GM19468 (cell line): ENCODE measurements around the gene ZFP36L1.

Experiments
- ATAC-seq: cut with Tn5 transposase; IDR thresholded peaks from one replicate; pipeline ENCODE4 v1.9.1; 2021; ENCODE audit warnings: mild to moderate bottlenecking, moderate library complexity, moderate number of reproducible peaks; ENCODE audit not compliant: unreplicated experiment; ENCODE audit errors: extremely low read depth

Gene ZFP36L1

DNA sequence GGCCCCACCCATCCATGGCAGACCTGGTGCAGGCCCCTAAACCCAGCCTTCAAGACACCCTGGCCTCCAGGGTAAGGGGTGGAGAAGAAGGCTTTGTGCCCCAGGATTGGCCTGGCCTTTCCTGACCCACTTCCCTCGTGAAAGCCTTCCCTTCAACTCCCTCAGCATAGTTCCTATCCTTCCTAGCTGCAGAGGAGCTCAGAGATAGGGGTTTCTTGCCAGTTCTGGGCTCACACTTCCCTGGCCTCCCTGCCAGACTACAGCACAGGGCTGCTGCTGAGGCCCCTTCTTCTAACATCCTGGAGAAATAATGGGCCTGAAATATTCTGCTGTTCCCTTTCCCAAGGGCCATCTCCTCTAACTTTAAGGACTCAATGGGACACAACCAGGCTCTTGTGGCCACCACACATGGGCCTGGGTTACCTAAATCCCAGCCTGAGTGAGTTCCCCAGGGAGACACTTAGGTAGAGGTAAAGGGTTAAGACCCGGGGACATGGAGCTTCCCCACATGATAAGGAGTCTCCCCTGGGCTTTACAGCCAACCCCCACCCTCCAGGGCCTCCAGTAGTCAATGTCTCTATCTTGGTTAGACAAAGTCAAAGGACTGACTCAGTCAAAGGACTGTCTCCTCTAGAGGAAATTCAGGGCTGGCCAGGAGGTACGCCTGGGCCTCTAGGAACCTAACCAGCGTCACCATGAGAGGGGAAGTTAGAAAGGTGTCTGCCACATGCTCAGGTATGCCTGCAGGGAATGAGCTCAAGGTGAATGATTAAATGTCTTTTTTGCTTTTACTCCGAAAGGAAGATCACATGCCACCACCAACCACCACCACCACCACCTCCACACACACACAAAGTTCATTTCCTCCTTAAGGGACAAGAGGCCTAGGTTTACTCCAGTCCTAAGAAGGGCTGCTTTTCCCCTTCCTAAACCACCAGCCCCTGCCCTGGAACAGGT is 7.1 kb downstream of the ZFP36L1 start:
- no peak for ATAC-seq

DNA sequence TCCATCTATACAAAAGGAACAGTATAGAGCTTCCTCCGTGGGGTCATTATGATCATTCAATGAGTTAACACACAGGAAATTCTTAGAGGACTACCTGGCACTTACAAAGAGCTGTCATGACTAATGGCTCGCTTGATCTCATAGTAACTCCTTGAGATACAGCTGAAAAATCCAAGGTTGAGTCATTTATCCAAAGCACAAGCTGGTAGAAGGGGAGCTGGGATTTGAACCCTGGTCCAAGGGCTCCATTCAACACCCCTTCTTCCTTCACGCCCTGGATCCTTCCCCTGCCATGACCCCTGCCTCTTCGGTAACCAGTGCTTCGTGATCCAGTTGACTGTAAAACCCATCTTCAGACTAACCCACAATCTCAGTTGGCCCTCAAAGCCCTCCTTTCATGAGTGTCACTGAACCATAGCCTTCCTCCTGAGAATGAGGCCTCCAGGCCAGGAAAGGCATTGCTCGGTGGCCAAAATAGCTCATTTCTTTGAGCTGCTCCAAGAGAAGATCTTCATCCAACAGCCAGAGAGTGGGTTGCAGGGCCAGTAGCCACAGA is 7.8 kb downstream of the ZFP36L1 start:
- no peak for ATAC-seq

DNA sequence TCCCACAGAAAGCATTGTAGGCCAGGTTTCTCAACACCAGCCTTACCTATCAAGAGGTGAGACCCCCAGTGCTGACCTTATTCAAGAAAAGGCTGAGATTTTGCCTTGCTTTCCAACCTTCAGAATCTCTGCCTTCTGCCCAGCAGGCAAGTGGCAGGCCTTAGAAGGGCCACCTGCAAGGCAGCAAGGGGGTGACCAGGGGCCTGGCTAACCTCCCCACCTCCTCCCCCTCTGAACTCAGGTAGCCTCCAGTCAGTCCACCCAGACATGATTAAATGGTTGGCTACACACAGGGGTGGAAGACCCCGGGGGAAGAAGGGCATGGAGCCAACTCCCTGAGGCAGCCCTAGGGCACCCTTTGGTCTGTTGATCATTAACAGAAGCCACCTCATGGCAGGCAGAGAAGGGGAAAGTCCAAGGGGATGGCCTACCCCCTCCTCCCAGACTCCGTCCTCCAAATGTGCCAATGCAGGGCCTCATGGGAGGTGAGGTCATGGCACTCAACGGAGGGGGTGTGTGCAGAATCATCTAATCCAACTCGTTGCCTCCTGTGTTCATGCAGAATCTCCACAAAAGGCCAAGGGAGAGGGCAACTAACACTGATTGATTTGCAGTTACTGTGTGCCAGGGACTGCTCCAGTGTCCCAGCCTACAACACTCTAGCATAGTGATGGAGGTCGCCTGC is 8.5 kb downstream of the ZFP36L1 start:
- ATAC-seq = no peak

DNA sequence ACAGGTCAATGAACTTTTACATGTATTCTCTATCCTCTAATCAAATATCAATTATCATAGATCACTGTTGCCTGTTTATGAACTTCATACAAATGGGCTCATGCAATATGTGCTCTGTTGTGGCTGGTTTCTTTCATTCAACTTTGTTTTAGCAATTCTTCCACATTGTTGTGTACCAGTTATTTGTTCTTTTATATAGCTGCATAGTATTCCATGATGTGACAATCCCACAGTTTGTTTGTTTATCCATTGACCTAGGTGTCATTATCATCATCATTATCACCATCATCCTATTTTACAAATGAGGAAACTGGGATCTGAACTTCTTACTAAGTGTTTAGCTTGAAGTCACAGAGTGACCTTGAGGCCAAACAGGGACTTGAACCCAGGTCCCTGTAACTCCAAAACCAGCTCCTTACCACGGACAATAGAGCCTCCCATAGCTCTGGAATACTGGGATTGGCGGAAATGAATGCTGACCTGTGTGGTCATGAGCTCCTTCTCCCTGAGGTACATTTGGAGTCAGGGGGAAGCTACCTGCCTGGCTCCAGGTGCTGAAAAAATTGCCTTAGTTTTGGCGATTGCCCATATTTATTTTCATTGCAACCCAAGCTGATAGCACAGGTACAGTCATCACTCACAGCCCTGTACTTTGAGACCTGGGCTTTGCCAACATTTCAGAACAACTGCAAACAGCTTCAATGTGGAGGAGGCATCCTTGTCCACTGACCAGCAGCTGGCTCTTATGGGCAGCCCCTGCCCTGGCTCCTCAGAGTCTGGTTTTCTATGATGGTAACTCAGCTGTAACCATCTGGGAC is 9.2 kb downstream of the ZFP36L1 start:
- no peak for ATAC-seq

DNA sequence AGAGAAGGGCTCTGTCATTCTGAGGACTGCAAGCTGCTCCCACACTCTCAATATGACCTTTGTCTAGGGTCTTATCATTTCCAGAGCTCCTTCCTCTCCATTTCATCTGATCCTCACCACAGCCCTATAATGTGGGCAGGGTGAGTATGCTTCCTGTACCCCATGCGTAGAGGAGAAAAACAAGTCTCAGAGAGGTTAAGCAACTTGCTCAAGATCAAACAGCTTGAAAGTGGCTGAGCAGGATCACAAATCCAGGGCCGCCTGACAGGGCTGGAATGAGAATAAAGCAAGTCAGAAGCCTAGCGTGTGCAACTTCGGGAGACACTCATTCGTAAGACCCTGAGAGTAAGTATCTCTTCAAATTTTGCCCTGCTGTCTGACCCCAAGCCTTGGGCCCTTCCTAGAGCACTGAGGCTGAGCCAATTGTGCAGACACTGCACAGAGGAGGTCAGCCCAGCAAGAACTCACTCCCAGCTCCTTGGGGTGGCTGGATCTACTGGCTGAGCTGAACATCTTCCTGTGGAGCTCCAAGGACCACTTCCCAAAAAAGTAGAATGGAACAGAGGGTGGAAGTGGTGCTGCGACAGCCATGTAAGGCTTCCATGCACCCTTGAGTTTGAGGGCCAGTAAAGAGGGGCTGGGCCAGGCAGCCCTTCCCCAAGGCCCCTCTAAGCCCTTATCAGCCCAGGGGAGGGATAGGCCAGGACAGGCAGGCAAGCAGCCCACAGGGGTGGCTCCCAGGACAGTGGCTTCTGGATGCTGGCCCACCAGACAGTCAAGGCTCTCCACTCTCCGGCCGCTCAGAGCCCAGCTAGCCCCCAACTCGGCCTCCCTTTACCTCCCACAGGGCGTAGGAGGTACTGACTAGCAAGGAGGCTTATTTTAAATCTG is 10.5 kb downstream of the ZFP36L1 start:
- ATAC-seq = no peak

DNA sequence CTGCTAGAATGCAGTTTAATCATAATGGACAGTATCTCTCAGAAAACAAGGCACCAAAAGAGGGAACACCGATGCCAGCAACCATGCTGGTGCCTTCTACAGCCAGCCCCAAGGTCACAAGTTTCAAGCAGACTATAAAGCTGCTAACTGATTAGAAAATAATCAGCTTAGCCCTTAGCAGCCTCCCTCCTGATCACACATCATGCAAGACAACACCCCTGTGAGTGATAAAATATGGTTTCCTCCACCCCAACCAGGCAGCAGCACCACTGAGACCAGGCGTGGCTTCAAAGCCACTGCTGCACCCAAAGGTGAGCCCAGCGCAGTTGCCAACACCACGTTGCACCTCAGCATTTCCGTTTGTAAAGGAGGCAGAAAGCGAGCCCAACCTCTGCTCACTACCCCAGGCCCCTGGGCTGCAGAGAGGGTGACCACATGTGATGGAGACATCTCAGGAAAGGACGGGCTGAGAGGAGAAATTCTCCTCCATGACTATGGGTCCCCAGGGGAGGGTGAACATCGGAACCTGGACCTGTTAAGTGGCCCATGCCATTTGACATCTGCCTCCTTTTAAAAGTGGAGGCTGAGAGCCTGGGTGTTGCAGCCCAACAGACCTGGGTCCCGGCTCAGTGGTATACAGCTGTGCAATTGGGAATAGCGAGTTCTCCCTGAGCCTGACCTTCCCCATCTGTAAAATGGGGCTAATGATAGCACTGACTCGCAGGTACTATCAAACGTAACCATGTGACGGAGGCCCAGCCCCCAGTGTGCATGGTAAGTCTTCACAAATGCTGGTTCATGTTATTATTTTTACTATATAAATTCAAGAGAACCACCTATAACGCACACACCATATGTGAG is 11.5 kb downstream of the ZFP36L1 start:
- ATAC-seq = no peak

DNA sequence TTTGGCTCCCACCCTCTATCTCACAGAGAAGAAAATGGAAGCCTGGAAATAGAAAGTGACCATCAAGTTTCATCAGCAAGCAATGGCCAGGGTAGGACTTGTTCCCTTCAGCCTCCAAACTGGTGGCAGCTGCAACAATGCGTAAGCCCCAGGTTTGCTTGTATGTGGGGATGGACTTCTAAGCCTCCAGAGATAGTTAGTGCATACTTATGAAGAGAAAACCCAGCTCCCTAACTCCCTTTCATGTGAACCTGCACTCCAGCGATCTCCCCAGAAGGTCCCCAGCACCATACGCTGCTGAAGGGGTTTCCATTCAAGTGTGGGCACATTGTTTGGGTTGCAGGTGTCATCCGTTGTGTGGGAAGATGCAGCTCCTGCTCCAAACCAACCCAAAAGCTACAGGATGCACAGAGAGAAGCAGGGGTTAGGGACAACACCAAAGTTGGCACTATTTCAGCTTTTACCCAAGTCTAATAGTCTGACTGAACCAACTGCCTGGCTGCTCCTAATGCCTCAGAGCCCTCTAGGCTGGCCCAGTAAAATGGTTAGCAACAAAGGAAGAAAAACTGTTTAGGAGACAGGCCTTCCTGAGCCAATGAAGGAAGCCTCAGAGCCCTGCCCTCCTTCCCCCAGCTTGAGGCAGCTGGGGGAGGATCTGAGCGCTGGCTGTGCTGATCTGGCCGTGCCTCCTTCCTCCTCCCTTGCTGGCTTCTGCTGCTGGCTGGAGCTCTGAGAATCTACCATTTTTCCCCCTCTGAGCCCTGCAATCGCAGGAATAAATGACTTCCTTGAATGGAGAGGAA is 12.3 kb downstream of the ZFP36L1 start:
- no peak for ATAC-seq

- ATAC-seq = no peak
Observed at GRCh38 chr14:68779761-68780323, 13.0 kb downstream of the ZFP36L1 start.

GRCh38 chr14:68777644-68778043 is 15.2 kb downstream of the ZFP36L1 start:
- no peak for ATAC-seq

DNA sequence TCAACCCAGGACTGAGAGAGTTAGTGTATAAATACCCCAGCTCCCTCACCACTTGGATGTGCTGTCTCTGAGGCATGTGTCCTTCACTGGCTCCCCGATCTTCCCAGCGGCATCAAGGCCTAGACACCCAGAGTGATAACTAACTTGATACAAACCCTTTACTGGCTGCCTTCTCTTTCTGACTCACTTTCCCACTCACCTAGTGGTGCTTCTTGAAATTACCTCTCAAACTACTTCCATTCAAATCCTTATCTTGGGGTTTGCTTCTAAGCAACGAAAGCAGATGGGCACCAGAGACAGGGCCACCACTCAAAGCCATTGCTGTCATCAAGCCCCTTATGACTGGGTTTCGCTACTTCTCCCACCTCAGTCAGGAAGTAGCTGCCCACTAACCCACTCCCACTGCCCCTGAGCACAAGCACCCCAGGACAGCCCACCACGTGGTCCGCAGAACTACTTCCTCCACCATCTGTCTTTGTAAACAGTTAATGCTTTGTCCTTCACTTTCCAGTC is 17.2 kb downstream of the ZFP36L1 start:
- ATAC-seq = no peak

DNA sequence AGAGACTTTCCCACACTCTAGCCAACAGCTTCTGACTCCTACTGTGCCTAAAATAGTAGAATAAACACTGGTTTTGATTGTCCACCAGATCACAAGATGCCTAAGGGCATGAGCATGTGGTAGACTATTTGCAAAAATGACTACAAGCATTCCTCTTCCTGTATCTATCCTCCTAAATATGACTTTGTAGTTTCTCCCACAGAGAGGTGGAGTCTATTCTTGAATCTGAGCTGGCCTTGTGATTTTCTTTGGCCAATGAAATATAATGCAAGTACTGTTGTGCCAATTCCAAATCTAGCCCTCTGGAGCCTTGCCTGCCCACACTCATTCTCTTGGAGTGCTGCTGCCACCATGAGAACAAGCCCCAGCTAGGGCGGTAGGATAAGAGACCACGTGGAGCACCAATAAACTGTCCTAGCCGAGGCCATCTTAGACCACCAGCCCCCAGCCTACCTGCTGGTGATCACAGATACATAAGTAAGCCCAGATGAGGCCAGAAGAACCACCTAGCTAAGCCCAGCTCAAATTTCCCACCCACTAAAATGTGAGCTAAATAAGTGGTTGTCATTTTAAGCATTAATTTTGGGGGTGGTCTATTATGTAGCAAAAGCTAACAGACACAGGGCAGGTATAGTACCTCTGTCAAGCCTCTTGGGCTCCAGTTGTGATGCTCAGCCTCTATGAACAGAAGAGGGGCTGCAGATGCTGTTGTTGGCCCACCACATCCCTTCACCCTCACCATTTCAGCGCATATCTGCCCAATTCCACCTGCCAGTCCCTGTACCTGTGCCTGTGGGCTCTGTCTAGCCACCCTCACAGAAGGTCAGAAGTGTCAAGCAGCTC is 17.9 kb downstream of the ZFP36L1 start:
- ATAC-seq = no peak

DNA sequence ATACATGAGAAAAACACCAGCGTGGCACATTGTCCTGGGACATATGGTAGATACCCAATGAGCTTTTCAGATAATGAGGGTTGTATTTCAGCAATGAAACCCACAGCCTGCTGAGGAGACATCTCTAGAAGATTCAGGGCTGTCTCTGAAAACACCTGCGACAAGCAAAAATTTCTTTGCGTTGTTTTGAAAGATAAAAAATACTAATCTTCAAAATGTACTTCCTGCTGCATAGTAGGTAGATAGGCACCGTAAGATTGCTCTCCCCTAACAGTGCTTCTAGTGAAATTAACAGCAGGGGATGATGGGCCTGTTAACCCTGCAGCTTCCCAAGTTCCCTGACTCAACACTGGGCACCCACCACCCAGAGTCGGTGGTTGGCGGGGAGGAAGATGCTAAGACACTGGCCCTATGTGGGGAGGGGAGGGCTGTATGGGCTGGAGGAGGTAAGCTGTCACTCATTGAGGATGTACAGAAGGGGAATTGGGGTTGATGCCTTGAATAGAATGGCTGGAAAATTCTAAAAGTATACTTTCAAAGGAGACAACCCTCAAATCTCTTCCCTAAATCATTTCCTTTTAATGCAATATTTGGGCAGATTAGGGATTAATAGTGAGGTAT is 20.0 kb downstream of the ZFP36L1 start:
- ATAC-seq = no peak

- no peak for ATAC-seq
Observed at GRCh38 chr14:68771631-68772030, 21.2 kb downstream of the ZFP36L1 start.

DNA sequence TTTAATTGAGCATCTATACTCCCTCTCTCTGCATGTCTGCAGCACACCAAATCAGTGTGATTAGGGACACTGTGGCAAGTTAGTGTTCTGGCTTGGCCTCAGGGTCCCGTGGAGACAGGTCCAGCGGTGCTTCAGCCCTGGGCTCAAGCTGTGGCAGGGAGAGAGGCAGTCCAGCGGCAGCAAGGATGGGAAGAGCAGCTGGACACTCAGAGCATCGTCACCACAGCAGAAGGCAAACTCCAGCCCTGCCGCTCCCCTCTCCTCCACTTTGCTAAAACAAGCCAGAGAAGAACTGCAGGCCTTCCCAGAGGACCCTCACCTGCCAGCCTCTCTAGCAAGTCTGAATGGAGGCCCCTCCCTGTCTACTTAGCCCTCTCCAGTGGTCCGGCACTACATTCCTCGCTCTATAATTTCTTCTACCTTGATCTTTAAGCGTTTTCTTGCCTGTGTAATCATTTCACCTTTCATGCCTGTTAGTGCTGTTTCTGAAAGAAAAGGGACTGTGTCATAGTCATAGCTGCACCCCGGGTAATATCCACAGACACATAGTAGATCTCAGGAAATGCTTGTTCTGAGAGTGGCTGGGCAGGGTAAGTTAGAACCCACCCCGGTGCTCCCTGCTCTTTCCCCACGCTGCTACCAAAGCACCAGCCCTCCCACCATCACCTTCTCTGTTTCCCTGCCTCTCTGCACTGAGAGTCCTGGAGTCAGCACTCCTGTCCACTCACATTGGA is 22.1 kb downstream of the ZFP36L1 start:
- ATAC-seq = no peak

DNA sequence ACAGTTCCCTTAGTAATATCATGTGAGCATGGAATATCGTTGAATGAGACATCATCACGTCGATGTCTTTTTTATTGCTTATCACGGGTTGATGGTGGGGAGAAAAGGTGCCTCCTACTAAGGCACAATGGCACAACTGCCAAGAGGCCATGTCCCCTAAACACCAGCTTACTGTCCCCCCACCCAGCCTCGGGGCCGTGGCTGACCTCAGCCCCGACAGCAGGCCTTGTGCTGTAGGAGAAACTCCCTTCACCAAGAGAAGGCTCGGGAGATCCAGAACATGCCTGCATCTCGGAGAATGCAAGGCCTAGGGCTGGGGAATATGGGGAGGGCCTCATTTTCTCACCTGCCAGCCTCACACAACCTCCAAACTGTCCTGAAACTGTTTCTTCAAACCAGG is 22.8 kb downstream of the ZFP36L1 start:
- no peak for ATAC-seq
